NCI-H69 (cell line): ENCODE measurements around the gene IYD.

ENCODE experiments used
- DNase-seq: peaks from one replicate; lab custom pipeline; 2025; lab: John Stamatoyannopoulos, UW

IYD gene

GRCh38 chr6:150394899-150395295, 26.1 kb downstream of the IYD start:
- no peak for DNase-seq

DNA sequence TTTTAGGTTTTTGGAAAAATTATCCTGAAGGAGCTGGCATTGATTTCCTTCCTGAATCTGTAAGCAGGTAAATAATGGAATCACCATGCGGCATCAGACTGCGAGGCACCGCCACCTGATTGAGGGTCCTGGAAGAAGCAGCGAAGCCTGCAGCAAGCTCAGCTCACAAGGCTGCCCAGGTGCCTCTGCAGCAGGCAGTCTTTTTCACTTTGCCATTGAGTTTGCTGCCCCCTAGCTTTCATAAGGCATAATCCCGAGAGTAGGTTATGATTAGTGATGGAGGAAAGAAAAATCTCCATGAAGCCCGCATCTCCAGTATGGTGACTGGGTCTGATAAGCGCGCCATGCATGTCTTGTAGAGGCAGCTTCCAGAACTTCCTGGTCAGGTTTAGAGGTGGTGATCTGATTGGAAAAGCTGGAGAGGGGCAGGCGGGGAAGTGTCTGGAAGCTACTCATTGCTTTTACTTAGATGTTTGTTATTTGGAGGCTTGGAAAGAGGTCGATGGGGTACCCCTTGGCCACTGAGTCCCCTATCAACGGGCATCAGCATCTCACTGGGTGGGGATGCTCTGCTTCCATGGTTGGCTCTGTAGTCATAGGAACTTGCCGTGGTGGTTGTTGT, 26.7 kb downstream of the IYD start:
- peak; percentile 84 for DNase-seq

DNA sequence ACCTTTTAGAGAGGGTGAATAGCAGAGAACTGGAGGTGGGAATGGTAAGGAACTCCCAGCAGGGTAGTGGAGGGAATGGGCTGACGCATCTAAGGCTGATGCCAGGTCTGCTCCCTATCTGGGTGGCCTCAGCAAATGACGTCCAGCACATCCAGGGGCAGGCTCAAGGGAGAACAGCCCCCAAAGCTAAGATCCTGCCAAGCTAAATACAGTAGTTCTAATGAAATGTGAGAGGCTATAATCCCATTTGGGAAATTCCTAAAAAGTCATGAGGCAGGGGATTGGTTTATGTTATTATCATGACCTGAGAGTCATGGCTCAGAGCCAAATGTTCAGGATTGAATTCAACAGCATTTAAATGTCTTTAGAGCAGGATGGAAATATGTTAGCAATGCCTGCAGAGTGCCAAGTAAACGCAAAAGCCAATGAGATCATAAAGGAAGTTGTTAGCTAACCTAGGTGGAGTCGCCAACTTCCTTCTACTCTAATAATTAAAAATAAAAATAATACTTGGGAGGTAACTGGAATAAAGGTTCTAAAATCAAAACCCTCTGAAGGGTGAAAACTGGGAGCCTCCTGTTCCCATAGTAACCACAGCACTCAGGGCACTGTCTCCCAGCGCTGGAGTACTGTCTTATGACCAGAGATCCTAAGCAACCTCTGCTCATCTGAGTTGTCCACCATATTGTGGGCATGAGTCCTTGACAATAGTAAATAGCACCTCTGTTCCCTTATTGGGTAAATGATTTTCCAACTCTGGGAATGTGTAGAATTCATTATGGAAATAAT, 34.8 kb downstream of the IYD start:
- peak; percentile 65 for DNase-seq

- DNase-seq, result no peak
These were observed 38.1 kb downstream of the IYD start for GRCh38 chr6:150406948-150407347.

DNA sequence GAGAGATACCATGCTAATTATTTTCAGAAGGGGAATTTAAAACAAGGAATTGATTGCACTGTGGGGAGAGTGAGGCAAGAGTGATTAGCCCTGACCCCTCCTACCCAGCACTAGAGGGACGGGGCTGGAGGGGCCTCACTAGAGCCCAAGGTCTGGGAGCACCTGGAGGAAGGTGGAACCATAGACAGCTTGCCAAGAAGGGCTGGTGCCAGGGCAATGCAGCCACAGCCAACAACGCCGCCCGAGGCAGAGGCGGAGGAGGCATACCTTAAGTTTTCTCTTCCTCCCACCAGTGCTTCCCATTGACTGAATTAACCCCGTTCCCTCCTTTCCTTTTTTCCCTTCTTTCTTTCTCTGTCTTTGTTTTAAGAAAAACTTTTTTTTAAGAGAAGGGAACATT, 40.0 kb downstream of the IYD start:
- DNase-seq, result peak; percentile 27

DNA sequence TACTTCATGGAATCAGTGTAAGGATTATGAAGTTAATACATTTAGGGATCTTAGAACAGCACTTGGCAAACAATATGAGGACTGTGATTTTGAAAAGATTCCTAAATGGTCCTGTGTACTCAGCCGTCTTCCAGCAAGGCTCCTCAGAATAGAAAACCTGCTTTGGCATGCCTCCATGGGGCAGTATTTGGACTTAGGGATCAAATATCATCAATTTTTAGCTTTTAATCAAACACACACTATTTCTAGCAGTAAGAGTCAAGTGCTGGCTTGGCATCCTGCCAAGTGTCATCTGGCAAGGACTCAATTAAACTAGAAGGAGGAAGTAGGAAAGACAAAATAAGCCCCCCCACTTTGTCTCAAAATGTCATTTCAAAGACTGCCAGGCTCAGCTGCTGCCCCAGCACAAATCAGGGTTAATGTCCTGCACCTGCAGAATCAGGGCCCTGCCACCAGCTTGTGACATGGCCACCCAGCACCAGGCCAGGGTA, 40.8 kb downstream of the IYD start:
- DNase-seq, result peak; percentile 73

GRCh38 chr6:150410399-150410798, 41.6 kb downstream of the IYD start:
- no peak for DNase-seq

DNA sequence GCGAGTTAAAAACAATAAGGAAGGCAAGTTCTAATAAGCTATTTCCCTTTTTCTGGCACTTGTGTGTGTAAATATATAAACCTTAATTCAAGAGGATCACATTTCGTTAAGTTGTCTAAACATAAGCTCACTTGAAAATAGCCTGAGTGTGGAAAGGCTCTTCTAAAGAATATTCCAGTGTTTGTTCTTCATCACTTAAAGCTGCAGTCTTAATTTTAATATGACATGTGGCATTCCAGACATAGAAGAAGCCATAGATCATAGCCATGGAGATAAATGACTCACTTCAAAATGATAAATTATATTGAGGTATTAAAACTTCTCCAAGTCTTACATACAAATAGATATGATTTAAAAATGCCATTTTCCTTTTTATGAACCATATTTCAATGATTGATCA, 42.1 kb downstream of the IYD start:
- no peak for DNase-seq

GRCh38 chr6:150412221-150412620, 43.4 kb downstream of the IYD start:
- DNase-seq, result no peak

DNA sequence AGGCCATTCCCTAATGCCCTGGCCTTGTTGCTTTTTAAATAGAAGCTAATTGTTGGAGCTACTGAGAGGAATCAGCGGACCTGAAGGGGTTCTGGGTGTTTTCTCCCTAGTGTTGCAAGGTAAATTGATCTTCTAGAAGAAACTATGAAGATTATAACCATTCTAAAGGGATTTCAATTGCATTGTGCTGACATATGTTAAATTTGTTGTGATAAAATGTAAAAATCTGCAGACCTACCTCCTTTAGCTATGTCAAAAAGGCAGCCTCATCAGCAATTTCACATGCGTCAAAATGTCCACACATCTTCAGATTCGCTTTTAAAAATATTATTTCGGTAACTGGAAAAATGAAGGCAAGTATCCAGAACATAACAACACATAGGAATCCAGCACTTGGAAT, 44.4 kb downstream of the IYD start:
- DNase-seq, result no peak

DNA sequence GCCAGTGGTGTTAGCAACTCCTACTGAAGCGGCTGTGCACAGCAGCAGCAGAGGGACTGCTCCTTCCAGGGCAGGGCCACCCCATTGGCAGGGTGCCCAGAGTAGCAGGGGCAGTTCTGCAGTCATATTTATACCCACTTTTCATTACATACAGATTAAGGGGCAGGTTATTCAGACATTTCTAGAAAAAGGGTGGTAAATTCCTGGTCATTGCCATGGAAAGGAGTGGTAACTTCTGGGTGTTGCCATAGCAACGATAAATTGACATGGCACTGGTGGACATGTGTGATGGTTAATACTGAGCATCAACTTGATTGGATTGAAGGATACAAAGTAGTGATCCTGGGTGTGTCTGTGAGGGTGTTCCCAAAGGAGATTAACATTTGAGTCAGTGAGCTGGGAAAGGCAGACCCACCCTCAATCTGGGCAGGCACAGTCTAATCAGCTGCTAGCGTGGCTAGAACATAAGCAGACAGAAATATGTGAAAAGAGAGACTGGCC, 45.0 kb downstream of the IYD start:
- DNase-seq, result no peak

DNA sequence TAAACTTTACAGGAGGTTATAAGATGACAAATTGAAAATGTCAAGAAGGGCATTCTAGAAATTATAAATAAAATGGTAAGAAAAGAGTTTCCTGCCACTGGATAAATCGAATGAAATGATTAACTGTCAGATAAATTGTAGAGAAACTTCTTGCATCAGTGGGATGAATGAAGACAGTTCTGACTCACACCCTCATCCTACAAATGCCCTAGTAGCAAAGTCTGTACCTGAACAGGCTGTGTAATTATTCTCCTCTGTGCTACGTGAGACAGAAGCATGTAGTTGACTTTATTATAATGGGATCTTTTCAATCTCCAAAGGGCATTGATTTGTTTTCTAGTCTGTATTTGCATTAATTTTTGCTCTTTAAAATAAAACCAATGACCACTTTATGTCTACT, 47.3 kb downstream of the IYD start:
- no peak for DNase-seq

DNA sequence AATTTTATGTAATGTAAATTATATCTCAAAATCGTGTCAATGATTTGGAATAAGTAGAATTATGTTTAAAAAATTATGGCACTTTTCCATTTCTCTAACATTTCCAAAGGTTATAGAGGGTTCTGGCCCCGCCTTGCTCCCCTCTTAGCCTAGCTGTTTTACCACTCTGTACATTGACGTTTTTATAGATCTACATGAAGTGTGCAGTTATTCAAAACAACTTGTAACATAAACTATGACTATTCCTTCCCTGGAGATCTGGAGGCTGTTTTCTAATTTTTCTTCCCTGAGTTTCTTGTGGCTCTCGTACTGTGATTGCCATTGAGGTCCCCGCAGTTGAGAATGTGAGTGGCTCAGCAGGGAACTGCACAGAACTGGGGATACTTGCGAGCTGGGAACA, 48.4 kb downstream of the IYD start:
- DNase-seq, result no peak

DNA sequence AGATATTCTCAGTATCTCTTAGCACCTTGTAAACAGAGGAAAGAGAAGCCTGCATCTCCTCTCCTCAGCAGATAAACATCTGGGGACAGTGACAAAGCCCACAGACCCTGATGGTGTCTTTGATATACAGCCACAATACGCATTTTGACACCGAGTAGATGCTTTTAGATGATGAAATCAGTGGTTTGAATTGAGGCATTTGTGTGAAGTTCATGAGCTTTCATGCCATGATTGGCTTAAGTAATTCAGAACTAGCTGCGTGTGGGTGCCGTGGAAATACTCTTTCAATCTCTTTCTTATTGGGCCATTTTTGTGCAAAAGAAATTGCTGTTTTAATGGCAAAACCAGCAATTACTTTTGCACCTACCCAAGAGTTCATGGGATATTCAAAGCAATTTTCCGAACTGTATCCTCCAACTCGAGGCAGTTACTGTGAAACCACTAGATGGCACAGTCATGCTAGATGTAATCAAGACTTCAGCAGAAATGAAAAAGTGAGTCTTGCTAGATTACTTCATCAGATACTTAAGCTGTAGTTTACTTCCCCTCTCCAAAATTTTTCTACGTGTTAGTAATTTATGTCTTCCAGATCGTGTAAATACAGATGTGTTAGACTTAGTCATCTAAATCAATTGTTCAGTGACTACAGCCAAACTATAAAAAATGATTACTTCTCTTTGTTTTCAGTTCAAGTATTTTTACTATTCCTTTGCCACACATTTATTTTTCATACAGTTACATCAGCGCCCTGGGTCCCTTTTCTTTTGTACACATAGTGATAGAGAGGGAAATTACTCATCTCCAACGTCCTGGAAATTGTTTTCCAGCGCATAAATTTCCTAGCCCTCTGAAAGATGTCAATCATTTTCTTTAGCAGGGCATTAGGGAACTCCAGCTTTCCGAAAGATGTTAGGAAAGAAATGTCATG, 49.4 kb downstream of the IYD start:
- DNase-seq, result peak; percentile 68

- peak; percentile 55 for DNase-seq
These were observed 50.2 kb downstream of the IYD start for GRCh38 chr6:150418827-150419594.

- no peak for DNase-seq
These were observed 51.6 kb downstream of the IYD start for GRCh38 chr6:150420428-150420827.

GRCh38 chr6:150420926-150421325, 52.1 kb downstream of the IYD start:
- DNase-seq, result no peak

- no peak for DNase-seq
These were observed 56.7 kb downstream of the IYD start for GRCh38 chr6:150425508-150425907.

- DNase-seq, result no peak
These were observed 57.4 kb downstream of the IYD start for GRCh38 chr6:150426198-150426597.

- no peak for DNase-seq
These were observed 58.3 kb downstream of the IYD start for GRCh38 chr6:150427037-150427602.

GRCh38 chr6:150427843-150428242, 59.0 kb downstream of the IYD start:
- DNase-seq, result no peak
